Ishikawa (cell line): ENCODE data around the gene FGF12.

Source experiments
- CEBPB ChIP-seq: IDR thresholded peaks from 2 replicates; pipeline ENCODE4 v1.6.1; 2012
- CREB1 ChIP-seq: IDR thresholded peaks from 2 replicates; pipeline ENCODE4 v1.6.1; 2012; ENCODE audit warnings: low read depth
- EP300 ChIP-seq: IDR thresholded peaks from 2 replicates; pipeline ENCODE4 v1.6.1; 2012; ENCODE audit warnings: borderline replicate concordance
- MAX ChIP-seq: IDR thresholded peaks from 2 replicates; pipeline ENCODE4 v1.6.1; 2012
- RAD21 ChIP-seq: IDR thresholded peaks from 2 replicates; pipeline ENCODE4 v1.6.1; 2012; ENCODE audit warnings: low read depth
- REST ChIP-seq: IDR thresholded peaks from 2 replicates; pipeline ENCODE4 v1.6.1; 2012; ENCODE audit warnings: low read depth, mild to moderate bottlenecking
- TCF12 ChIP-seq: IDR thresholded peaks from 2 replicates; pipeline ENCODE4 v1.6.1; 2012; ENCODE audit warnings: low read depth
- USF1 ChIP-seq: IDR thresholded peaks from 2 replicates; pipeline ENCODE4 v1.6.1; 2012
- YY1 ChIP-seq: IDR thresholded peaks from 2 replicates; pipeline ENCODE4 v1.6.1; 2012; ENCODE audit warnings: low read depth

GRCh38 chr3:192372616-192373015 lies 354.7 kb downstream of the FGF12 start:
- TF ChIP-seq CREB1 (no peak), CEBPB (no peak), EP300 (no peak), REST (no peak), TCF12 (no peak), YY1 (no peak), RAD21 (no peak), MAX (no peak), USF1 (no peak)
